ENCODE measurements around the gene MAPK12. TPM values are rescaled to one million over a fixed set of nuclear protein-coding genes. Genes with fewer than 3 reads are reported as not detected.

Gene MAPK12
- total RNA-seq, 4 donors from 2014 or later = 3.6 to 17.7 (median 5.4) TPM

GRCh38 chr22:50267591-50268390 lies 6.3 kb upstream of the MAPK12 start:
- TF ChIP-seq CTCF (IDR thresholded peaks at IDR 0.05; ENCODE audit: low read depth) = no peak

- TF ChIP-seq CTCF (IDR thresholded peaks at IDR 0.05; ENCODE audit: low read depth) = no peak
Measured at GRCh38 chr22:50266994-50267393, 5.5 kb upstream of the MAPK12 start.

GRCh38 chr22:50264946-50265669 lies 3.6 kb upstream of the MAPK12 start:
- TF ChIP-seq CTCF (IDR thresholded peaks at IDR 0.05; ENCODE audit: low read depth) = no peak

- TF ChIP-seq CTCF (IDR thresholded peaks at IDR 0.05; ENCODE audit: low read depth) = no peak
Measured at GRCh38 chr22:50264104-50264745, 2.7 kb upstream of the MAPK12 start.

DNA sequence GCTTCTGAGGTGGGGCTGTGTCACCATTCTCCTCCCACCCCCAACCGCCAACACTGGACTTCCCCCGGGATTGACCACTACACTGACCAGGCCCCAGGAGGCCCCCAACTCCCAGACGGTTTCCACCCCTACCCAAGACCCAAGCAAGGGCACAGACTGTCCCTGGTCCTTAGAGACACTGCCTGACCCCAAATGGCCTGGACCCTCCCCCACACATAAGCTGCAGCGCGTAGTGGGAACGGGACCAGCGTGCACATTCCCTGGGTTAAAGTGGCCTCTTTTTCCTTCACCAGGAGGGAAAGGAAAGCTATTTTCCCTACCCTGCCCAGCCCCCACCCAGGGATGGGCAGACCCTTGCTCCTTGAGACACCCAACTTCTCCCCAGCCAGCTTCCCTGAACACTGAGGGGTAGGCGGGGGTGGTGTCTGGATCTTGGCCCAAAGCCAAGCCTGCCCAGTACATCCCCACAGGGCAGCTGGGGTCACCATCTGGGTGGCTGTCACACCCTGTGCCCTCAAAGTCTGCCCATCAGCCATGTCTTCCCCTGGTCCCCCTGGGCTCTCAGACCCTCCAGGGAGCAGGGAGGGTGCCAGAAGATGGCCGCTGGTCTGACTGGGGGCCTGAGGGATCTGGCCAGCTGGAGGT lies 1.6 kb upstream of the MAPK12 start:
- TF ChIP-seq CTCF (IDR thresholded peaks at IDR 0.05; ENCODE audit: low read depth) = no peak

- TF ChIP-seq CTCF (IDR thresholded peaks at IDR 0.05; ENCODE audit: low read depth) = no peak
Measured at GRCh38 chr22:50262460-50262911, 1.0 kb upstream of the MAPK12 start.
